HFFc6 (cell line): ENCODE data around the gene PRR33. TPM values are rescaled to one million over a fixed set of nuclear protein-coding genes. Genes with fewer than 3 reads are reported as not detected.

Experiments used
- DNase-seq: peaks from one replicate; pipeline ENCODE4 v3.0.0-alpha.2; 2018
- H3K27ac Mint-ChIP-seq: 2 replicates; pipeline ENCODE4 v1.8.0; 2020; ENCODE audit warnings: mild to moderate bottlenecking, mixed read lengths
- H3K27me3 Mint-ChIP-seq: 2 replicates; pipeline ENCODE4 v1.8.0; 2021; ENCODE audit warnings: mild to moderate bottlenecking, moderate library complexity, mixed read lengths; ENCODE audit not compliant: insufficient read depth
- H3K36me3 Mint-ChIP-seq: 2 replicates; pipeline ENCODE4 v1.8.0; 2021; ENCODE audit warnings: low read depth, mixed read lengths
- H3K4me1 Mint-ChIP-seq: 2 replicates; pipeline ENCODE4 v1.8.0; 2020; ENCODE audit warnings: low read depth, mixed read lengths
- H3K4me3 Mint-ChIP-seq: 2 replicates; pipeline ENCODE4 v1.8.0; 2020; ENCODE audit warnings: mild to moderate bottlenecking, moderate library complexity, mixed read lengths
- H3K9me3 Mint-ChIP-seq: 2 replicates; pipeline ENCODE4 v1.8.0; 2020; ENCODE audit warnings: mild to moderate bottlenecking, mixed read lengths
- total RNA-seq, 6 experiments: library from RNA; stranded (reverse); fragmentation: NEBNext Ultra II Directional; extraction: Animal tissue kit (Norgen Biotek cat#: 25700); gene quantifications; 2 replicates in 1 of 6; 3 replicates in 5 of 6; pipeline ENCODE4 v1.2.3, GENCODE V29; 2021
- TF ChIP-seq, protein P1 (sequence below): fragments of 200-600 bp; sonication (generic); IDR thresholded peaks from 2 replicates; pipeline ENCODE4 v1.5.0; 2021; ENCODE audit warnings: antibody characterized with exemption, mild to moderate bottlenecking

Gene PRR33
- total RNA-seq, 6 experiments from 2014 or later: not detected

GRCh38 chr11:1868636-1869291 lies 22.9 kb downstream of the PRR33 start:
- Mint-ChIP-seq H3K4me3 (no peak overlapping the region), H3K4me1 (peaks cover 8% of the 10 kb centered on the region)

DNA sequence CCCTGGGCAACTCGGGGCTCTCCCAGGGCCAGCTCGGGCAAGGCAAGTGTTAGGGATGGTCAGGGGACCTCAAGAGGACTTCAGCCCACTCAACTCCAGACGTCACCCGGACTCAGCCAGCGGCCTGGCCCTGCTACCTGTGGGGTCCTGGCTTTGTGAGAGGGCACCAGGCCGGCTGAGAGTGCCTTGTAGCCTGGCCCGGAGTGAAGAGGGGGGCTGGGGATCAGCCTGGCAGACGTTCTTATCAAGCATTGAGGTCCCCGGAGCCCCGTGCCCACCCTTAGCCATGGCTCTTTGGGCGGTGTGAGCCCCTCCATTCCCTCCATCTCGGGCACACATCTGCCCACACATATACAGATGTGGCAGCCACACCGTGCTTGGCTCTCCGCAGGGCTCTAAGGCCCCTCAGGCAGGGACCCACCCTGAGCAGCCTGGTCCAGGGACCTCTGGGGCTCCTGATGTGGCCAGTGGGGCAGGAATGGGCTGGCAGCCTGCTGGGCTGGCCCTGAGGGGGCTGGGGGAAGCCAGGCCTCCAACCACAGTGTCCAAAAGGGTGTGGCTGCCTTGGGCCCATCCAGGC lies 23.5 kb downstream of the PRR33 start:
- Mint-ChIP-seq H3K9me3 (no peaks in the 10 kb centered on the region), H3K27me3 (peaks cover 3% of the 10 kb centered on the region), H3K27ac (no peak overlapping the region), H3K4me1 (peaks cover 15% of the 10 kb centered on the region), H3K36me3 (no peaks in the 10 kb centered on the region), H3K4me3 (no peak overlapping the region)
- TF ChIP-seq, protein P1, sequence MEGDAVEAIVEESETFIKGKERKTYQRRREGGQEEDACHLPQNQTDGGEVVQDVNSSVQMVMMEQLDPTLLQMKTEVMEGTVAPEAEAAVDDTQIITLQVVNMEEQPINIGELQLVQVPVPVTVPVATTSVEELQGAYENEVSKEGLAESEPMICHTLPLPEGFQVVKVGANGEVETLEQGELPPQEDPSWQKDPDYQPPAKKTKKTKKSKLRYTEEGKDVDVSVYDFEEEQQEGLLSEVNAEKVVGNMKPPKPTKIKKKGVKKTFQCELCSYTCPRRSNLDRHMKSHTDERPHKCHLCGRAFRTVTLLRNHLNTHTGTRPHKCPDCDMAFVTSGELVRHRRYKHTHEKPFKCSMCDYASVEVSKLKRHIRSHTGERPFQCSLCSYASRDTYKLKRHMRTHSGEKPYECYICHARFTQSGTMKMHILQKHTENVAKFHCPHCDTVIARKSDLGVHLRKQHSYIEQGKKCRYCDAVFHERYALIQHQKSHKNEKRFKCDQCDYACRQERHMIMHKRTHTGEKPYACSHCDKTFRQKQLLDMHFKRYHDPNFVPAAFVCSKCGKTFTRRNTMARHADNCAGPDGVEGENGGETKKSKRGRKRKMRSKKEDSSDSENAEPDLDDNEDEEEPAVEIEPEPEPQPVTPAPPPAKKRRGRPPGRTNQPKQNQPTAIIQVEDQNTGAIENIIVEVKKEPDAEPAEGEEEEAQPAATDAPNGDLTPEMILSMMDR: no peak
- no peak for DNase-seq

More at GRCh38 chr11:1868636-1869291, 22.9 kb downstream of the PRR33 start:
- DNase-seq: no peak
- TF ChIP-seq, protein P1: no peak
- Mint-ChIP-seq H3K9me3 (no peaks in the 10 kb centered on the region), H3K27ac (no peak overlapping the region), H3K27me3 (peaks cover 3% of the 10 kb centered on the region), H3K36me3 (no peaks in the 10 kb centered on the region)

- peaks cover 20% of the 10 kb centered on the region for H3K4me1 Mint-ChIP-seq
- H3K27me3 Mint-ChIP-seq: peaks cover 3% of the 10 kb centered on the region
- H3K4me3 Mint-ChIP-seq: no peak overlapping the region
- no peak overlapping the region for H3K27ac Mint-ChIP-seq
- no peaks in the 10 kb centered on the region for H3K9me3 Mint-ChIP-seq
- no peaks in the 10 kb centered on the region for H3K36me3 Mint-ChIP-seq
- DNase-seq: no peak
- TF ChIP-seq, protein P1: no peak
Observed at GRCh38 chr11:1867381-1867780, 24.3 kb downstream of the PRR33 start.

DNA sequence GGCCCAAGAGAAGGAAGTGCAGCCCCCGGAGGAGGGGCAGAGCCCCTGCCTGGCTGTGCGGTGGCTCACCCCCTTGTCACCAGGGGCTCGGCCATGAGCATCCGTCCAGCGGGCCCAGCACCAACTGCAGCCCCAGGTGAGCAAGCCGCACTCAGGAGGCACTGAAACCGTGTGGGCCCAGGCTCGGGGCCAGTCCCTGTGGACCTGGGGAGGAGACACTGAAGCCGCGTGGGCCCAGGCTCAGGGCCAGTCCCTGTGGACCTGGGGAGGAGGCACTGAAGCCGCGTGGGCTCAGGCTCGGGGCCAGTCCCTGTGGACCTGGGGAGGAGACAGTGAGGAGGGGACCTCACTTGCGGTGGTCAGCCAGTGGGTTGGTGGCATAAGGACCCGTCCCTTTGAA lies 24.9 kb downstream of the PRR33 start:
- peaks cover 20% of the 10 kb centered on the region for H3K4me1 Mint-ChIP-seq
- TF ChIP-seq, protein P1: no peak
- DNase-seq: no peak
- H3K36me3 Mint-ChIP-seq: no peaks in the 10 kb centered on the region
- H3K27me3 Mint-ChIP-seq: peaks cover 3% of the 10 kb centered on the region
- no peak overlapping the region for H3K4me3 Mint-ChIP-seq
- H3K9me3 Mint-ChIP-seq: no peaks in the 10 kb centered on the region
- no peak overlapping the region for H3K27ac Mint-ChIP-seq

DNA sequence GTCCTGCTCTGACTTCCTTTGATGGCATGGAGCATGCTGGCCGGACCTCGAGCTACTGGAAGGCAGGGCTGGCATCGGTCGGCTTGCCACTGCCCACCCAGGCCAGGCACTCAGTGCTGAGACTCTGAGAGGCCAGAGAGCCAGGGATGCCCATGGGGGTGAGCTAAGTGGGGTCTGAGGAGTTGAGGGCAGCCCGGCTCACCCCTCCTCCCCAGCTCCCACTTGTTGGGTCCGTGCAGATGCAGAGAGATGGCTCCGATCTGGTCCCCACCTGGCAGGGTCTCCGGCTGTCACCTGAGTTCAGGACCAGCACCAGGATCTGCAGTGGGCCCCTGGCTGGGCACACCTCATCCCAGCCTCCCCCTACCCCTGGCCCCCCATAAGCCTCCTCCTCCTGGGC lies 25.5 kb downstream of the PRR33 start:
- H3K27ac Mint-ChIP-seq: no peak overlapping the region
- TF ChIP-seq, protein P1: no peak
- H3K9me3 Mint-ChIP-seq: no peaks in the 10 kb centered on the region
- no peaks in the 10 kb centered on the region for H3K36me3 Mint-ChIP-seq
- peaks cover 20% of the 10 kb centered on the region for H3K4me1 Mint-ChIP-seq
- peaks cover 3% of the 10 kb centered on the region for H3K27me3 Mint-ChIP-seq
- H3K4me3 Mint-ChIP-seq: no peak overlapping the region
- no peak for DNase-seq
